Right lobe of liver (tissue), 4 donors: ENCODE data around the gene PIF1.

Experiments
- CTCF ChIP-seq, 4 donors: fragments of 200-600 bp in 3 of 4; fragments of 450-650 bp in 1 of 4; IDR thresholded peaks; one replicate each; pipeline versions ENCODE4 v1.5.1 to v1.8.0; 2016 to 2022; ENCODE audit warnings: antibody characterized with exemption in 4 of 4, mild to moderate bottlenecking in 2 of 4
- POLR2A ChIP-seq: fragments of 450-650 bp; IDR thresholded peaks from one replicate; pipeline ENCODE4 v1.6.1; 2017; ENCODE audit warnings: antibody characterized with exemption, mild to moderate bottlenecking
- donor health status: DM: no; HTN: no; CAD: no.
- donor health status: DM: no; HTN: no; CAD: no.
- donor health status: DM: no; HTN: yes; CAD: no.

- TF ChIP-seq CTCF (IDR thresholded peaks at IDR 0.05): no peak
- TF ChIP-seq POLR2A: no peak
Measured at GRCh38 chr15:64770626-64771025, 54.8 kb downstream of the PIF1 start.
